GM12801 (cell line): ENCODE results near the gene LRRC75A.

ENCODE experiments used
- TF ChIP-seq, protein P1 (sequence below): IDR thresholded peaks from one replicate; pipeline ENCODE4 v1.5.1; 2011; ENCODE audit warnings: control low read depth; ENCODE audit not compliant: insufficient read length; ENCODE audit errors: extremely low read depth

The LRRC75A gene

DNA sequence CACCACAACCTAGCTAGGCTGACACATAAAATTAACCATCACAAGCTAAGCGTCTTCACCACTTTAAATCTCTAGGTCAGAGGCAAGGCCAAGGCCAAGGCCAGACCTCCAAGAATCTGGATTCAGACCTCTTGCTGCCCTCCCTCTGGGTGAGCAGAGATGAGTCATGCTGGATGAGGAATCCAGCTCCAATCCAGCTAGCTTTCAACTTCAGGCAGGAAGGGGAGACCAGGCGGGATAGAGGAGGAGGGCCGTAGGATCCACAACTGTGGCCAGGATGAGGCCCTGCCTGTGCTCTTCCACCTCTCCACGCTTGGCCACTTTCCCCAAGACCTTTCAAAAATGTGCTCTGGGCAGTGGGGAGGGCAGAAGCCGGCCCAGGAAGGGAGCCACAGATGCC is 14.7 kb downstream of the LRRC75A start:
- TF ChIP-seq, protein P1, sequence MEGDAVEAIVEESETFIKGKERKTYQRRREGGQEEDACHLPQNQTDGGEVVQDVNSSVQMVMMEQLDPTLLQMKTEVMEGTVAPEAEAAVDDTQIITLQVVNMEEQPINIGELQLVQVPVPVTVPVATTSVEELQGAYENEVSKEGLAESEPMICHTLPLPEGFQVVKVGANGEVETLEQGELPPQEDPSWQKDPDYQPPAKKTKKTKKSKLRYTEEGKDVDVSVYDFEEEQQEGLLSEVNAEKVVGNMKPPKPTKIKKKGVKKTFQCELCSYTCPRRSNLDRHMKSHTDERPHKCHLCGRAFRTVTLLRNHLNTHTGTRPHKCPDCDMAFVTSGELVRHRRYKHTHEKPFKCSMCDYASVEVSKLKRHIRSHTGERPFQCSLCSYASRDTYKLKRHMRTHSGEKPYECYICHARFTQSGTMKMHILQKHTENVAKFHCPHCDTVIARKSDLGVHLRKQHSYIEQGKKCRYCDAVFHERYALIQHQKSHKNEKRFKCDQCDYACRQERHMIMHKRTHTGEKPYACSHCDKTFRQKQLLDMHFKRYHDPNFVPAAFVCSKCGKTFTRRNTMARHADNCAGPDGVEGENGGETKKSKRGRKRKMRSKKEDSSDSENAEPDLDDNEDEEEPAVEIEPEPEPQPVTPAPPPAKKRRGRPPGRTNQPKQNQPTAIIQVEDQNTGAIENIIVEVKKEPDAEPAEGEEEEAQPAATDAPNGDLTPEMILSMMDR, result no peak

GRCh38 chr17:16475179-16475704 is 16.8 kb downstream of the LRRC75A start:
- TF ChIP-seq, protein P1, result no peak

- TF ChIP-seq, protein P1, result no peak
Measured at GRCh38 chr17:16474012-16474725, 17.8 kb downstream of the LRRC75A start.

DNA sequence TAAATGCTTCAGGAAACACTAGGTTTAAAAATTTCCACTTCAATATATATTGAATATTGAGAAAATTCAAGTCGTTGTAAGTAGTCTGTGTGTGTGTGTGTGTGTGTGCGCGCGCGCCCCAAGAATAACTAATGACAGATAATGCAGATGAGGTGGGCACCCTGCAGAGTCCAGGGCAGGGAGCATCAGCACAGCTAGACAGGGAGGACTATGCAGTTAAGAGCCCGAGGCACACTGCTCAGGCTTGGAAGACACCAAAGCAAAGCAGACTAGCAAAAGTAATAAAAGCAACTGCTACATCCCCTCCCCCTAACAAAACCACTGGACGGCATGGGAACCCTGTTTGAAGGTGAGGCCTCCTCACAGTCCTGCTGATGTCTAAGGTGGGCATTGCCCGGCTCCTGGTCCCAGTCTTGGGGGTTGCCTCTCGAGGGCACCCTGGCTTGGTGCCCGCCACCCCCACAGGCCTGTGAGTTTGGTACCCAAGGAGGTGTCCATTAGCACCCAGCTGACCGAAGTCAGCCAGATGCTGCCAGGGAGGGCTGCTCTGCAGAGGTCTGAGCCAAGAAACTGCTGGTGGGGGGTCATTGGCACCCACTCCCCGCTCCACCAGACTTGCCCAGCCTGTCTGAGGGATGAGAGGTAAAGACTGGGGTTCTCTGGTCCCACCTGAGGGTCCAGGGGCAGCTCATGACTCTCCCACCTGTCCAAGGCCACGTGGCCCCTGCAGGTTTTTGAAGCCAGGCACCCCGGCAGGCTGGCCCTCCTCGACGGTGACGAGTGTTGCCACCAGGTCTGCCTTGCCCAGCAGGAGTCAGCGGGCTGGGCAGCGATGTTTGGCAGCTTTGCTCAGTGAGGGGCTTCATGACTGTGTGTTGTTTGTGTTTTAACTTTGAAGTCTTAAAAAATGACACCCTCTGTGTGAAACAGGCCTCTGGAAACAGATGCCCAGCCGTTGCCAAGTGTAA is 18.7 kb downstream of the LRRC75A start:
- TF ChIP-seq, protein P1, result no peak

DNA sequence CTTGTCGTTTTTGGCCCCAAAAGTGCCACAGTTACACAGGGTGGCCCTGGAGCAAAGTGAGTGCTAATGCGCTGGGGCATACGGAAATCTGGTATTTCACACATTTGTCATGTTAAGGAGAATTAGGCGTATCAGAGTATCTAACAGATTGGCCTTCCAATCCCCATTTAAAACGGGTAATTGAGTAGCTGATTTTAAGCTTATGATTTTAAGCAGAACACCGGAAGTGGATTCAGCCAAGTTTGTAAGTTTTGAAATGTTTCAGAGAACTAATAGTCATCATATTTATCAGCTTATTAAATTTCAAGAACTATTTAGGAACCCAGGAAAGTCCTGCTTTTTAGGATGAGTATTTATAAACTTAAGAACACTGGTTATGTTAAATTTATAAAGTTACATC is 19.5 kb downstream of the LRRC75A start:
- TF ChIP-seq, protein P1, result no peak

GRCh38 chr17:16471295-16471694 is 20.7 kb downstream of the LRRC75A start:
- TF ChIP-seq, protein P1, result no peak

DNA sequence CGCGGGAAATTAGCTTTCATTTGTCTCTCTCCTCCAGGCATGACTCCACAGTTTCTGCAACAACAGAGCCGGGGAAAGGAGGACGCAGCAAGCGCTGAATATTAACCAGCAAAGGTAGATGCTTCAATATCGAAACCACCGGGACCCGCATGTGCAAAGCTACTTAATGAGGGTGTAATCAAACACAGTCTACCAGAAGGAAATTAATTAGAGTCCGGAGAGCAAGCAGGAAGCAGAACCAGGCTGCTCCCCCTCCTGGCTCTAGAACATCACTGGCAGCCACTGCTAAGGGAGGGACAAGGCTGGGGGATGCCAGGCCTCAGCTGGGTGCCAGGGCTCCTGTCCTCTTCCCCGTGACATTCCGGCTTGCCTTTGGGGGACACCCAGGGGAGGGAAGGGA is 21.7 kb downstream of the LRRC75A start:
- TF ChIP-seq, protein P1, result no peak
